DND-41 (cell line): ENCODE measurements around the gene ADCY1.

Experiments
- ATAC-seq: fragments of 200-7000 bp; cut with Tn5 transposase; 3 replicates; pipeline ENCODE4 v1.9.1; 2021; ENCODE audit warnings: low read depth; ENCODE audit not compliant: insufficient read depth
- DNase-seq: peaks from one replicate; pipeline ENCODE4 v3.0.0-alpha.2; 2020
- H2AFZ ChIP-seq: 2 replicates; pipeline ENCODE4 v1.6.0; 2012; ENCODE audit warnings: low read depth, low read length
- H3K27ac ChIP-seq: 2 replicates; pipeline ENCODE4 v1.5.1; 2012; ENCODE audit warnings: low read length, inconsistent platforms
- H3K27me3 ChIP-seq: fragments of 200-600 bp; sonication (generic); 2 replicates; pipeline ENCODE4 v1.6.0; 2012; ENCODE audit warnings: low read length, mild to moderate bottlenecking, inconsistent platforms; ENCODE audit not compliant: insufficient read depth, poor library complexity
- H3K36me3 ChIP-seq: 2 replicates; pipeline ENCODE4 v1.5.1; 2012; ENCODE audit warnings: low read length, inconsistent platforms; ENCODE audit not compliant: insufficient read depth
- H3K4me1 ChIP-seq: 2 replicates; pipeline ENCODE4 v1.5.1; 2012; ENCODE audit warnings: mild to moderate bottlenecking, low read length; ENCODE audit not compliant: insufficient read depth
- H3K4me2 ChIP-seq: 2 replicates; pipeline ENCODE4 v1.6.0; 2012; ENCODE audit warnings: mild to moderate bottlenecking, moderate library complexity, low read length, inconsistent platforms; ENCODE audit not compliant: insufficient read depth
- H3K4me3 ChIP-seq, 2 experiments: fragments of 200-600 bp in 1 of 2; shearing (Covaris generic) in 1 of 2; 2 replicates each; pipeline ENCODE4 v1.5.1; 2012 to 2016; ENCODE audit warnings: inconsistent platforms in 2 of 2, low read length in 2 of 2, mild to moderate bottlenecking in 2 of 2, low read depth in 1 of 2, moderate library complexity in 1 of 2
- H3K79me2 ChIP-seq: 2 replicates; pipeline ENCODE4 v1.6.0; 2012; ENCODE audit warnings: low read length, inconsistent platforms; ENCODE audit not compliant: insufficient read depth
- H3K9ac ChIP-seq: 2 replicates; pipeline ENCODE4 v1.6.0; 2012; ENCODE audit warnings: low read depth, mild to moderate bottlenecking, inconsistent platforms, low read length, moderate library complexity
- H3K9me3 ChIP-seq: 2 replicates; pipeline ENCODE4 v1.5.1; 2012; ENCODE audit warnings: low read length, moderate library complexity, mild to moderate bottlenecking, inconsistent platforms; ENCODE audit not compliant: insufficient read depth, severe bottlenecking
- H4K20me1 ChIP-seq: 2 replicates; pipeline ENCODE4 v1.6.0; 2012; ENCODE audit warnings: low read length; ENCODE audit not compliant: insufficient read depth
- CTCF ChIP-seq: IDR thresholded peaks from 2 replicates; pipeline ENCODE4 v1.5.1; 2012; ENCODE audit warnings: borderline replicate concordance, low read length, moderate library complexity, mild to moderate bottlenecking; ENCODE audit not compliant: poor library complexity, severe bottlenecking; ENCODE audit errors: extremely low read depth
- EZH2 ChIP-seq: IDR thresholded peaks from 3 replicates; pipeline ENCODE4 v1.6.1; 2012; ENCODE audit warnings: borderline replicate concordance, low read depth, mild to moderate bottlenecking, moderate library complexity, low read length, inconsistent platforms; ENCODE audit not compliant: severe bottlenecking

Gene ADCY1

GRCh38 chr7:45683556-45684148 is 109.5 kb downstream of the ADCY1 start:
- Histone ChIP-seq H4K20me1 (no peaks in the 10 kb centered on the region; the same call in 1 of the 2 replicates), H3K4me3 (no peak overlapping the region), H3K27me3 (no peaks in the 10 kb centered on the region), H3K79me2 (no peaks in the 10 kb centered on the region), H3K4me2 (no peak overlapping the region), H3K27ac (no peak overlapping the region), H3K36me3 (no peaks in the 10 kb centered on the region), H3K4me1 (no peaks in the 10 kb centered on the region), H3K9ac (no peak overlapping the region), H3K9me3 (no peaks in the 10 kb centered on the region), H2AFZ (no peak overlapping the region)
- no peak for TF ChIP-seq EZH2
- no peak for TF ChIP-seq CTCF
- no peak for DNase-seq
- no peak for ATAC-seq

GRCh38 chr7:45684910-45685618 is 110.9 kb downstream of the ADCY1 start:
- H3K27ac ChIP-seq: no peak overlapping the region
- TF ChIP-seq CTCF: no peak
- TF ChIP-seq EZH2: no peak
- no peak overlapping the region for H2AFZ ChIP-seq
- H3K9ac ChIP-seq: no peak overlapping the region
- ATAC-seq (no peak), DNase-seq (no peak)
- no peaks in the 10 kb centered on the region for H3K4me1 ChIP-seq
- no peaks in the 10 kb centered on the region for H3K36me3 ChIP-seq
- H3K79me2 ChIP-seq: no peaks in the 10 kb centered on the region
- H3K9me3 ChIP-seq: no peaks in the 10 kb centered on the region
- H3K4me2 ChIP-seq: no peak overlapping the region
- no peak overlapping the region for H3K4me3 ChIP-seq
- H4K20me1 ChIP-seq: no peaks in the 10 kb centered on the region; the same call in 1 of the 2 replicates
- H3K27me3 ChIP-seq: no peaks in the 10 kb centered on the region

GRCh38 chr7:45685619-45686240 is 111.6 kb downstream of the ADCY1 start:
- no peak overlapping the region for H3K4me2 ChIP-seq
- no peaks in the 10 kb centered on the region for H3K79me2 ChIP-seq
- no peaks in the 10 kb centered on the region for H3K4me1 ChIP-seq
- no peaks in the 10 kb centered on the region for H3K9me3 ChIP-seq
- no peak overlapping the region for H2AFZ ChIP-seq
- DNase-seq (no peak), ATAC-seq (no peak)
- no peak overlapping the region for H3K4me3 ChIP-seq
- H3K27me3 ChIP-seq: no peaks in the 10 kb centered on the region
- H4K20me1 ChIP-seq: no peaks in the 10 kb centered on the region; the same call in 1 of the 2 replicates
- no peak overlapping the region for H3K27ac ChIP-seq
- H3K9ac ChIP-seq: no peak overlapping the region
- TF ChIP-seq EZH2 (no peak), CTCF (no peak)
- no peaks in the 10 kb centered on the region for H3K36me3 ChIP-seq
